ENCODE results near the gene EEFSEC.
"Not testable (repeated sequence)": the region's sequence is repeated elsewhere in the genome, so short reads cannot be mapped to it uniquely, and the experiment has no call there.

Gene EEFSEC

GRCh38 chr3:128154354-128154753 is 1.1 kb downstream of the EEFSEC start:
- not testable (repeated sequence) for DNase-seq

GRCh38 chr3:128155616-128156360 is 2.5 kb downstream of the EEFSEC start:
- no peak for DNase-seq

- DNase-seq: no peak
These were observed 7.4 kb downstream of the EEFSEC start for GRCh38 chr3:128160661-128161060.

- no peak for DNase-seq
These were observed 10.2 kb downstream of the EEFSEC start for GRCh38 chr3:128163432-128163831.

GRCh38 chr3:128166971-128167453 is 13.7 kb downstream of the EEFSEC start:
- DNase-seq: no peak

- DNase-seq: no peak
These were observed 14.3 kb downstream of the EEFSEC start for GRCh38 chr3:128167646-128167972.

GRCh38 chr3:128167973-128168674 is 14.8 kb downstream of the EEFSEC start:
- DNase-seq: no peak

- DNase-seq: no peak
These were observed 15.6 kb downstream of the EEFSEC start for GRCh38 chr3:128168836-128169235.

- DNase-seq: no peak
These were observed 17.7 kb downstream of the EEFSEC start for GRCh38 chr3:128170866-128171516.

- DNase-seq: no peak
These were observed 19.9 kb downstream of the EEFSEC start for GRCh38 chr3:128173200-128173599.

- DNase-seq: no peak
These were observed 20.6 kb downstream of the EEFSEC start for GRCh38 chr3:128173849-128174248.

GRCh38 chr3:128174675-128175590 is 21.7 kb downstream of the EEFSEC start:
- DNase-seq: no peak

- no peak for DNase-seq
These were observed 22.5 kb downstream of the EEFSEC start for GRCh38 chr3:128175768-128176167.

- no peak for DNase-seq
These were observed 23.1 kb downstream of the EEFSEC start for GRCh38 chr3:128176276-128176833.

GRCh38 chr3:128177865-128178264 is 24.6 kb downstream of the EEFSEC start:
- DNase-seq: no peak

GRCh38 chr3:128178782-128179483 is 25.7 kb downstream of the EEFSEC start:
- DNase-seq: no peak

- DNase-seq: no peak
These were observed 26.2 kb downstream of the EEFSEC start for GRCh38 chr3:128179484-128179819.

- DNase-seq: no peak
These were observed 27.2 kb downstream of the EEFSEC start for GRCh38 chr3:128180436-128180835.

- DNase-seq: no peak
These were observed 27.6 kb downstream of the EEFSEC start for GRCh38 chr3:128180913-128181312.

GRCh38 chr3:128182656-128183055 is 29.4 kb downstream of the EEFSEC start:
- no peak for DNase-seq

- DNase-seq: no peak
These were observed 32.6 kb downstream of the EEFSEC start for GRCh38 chr3:128185630-128186447.

Data from activated naive CD4-positive, alpha-beta T cell treated with anti-CD3 and anti-CD28 coated beads, Interleukin-2, amount 50 U/mL, for 16 hours (primary cell).